Measurements from ENCODE around the gene AIPL1. TPM values are rescaled to one million over a fixed set of nuclear protein-coding genes. Genes with fewer than 3 reads are reported as not detected.

The AIPL1 gene
- total and polyA plus RNA-seq, 2 experiments from 2014 or later = 0.17 to 0.24 TPM

- TF ChIP-seq ZNF462 (CRISPR knock-in tag; IDR thresholded peaks at IDR 0.05) (no peak), STAT1 (IDR thresholded peaks at IDR 0.05; ENCODE audit: unreplicated experiment) (no peak), JUNB (IDR thresholded peaks at IDR 0.05; ENCODE audit: unreplicated experiment) (no peak), NANOG (IDR thresholded peaks at IDR 0.05; ENCODE audit: borderline replicate concordance) (no peak)
Observed at GRCh38 chr17:6477831-6478383, 43.0 kb upstream of the AIPL1 start (continued).

DNA sequence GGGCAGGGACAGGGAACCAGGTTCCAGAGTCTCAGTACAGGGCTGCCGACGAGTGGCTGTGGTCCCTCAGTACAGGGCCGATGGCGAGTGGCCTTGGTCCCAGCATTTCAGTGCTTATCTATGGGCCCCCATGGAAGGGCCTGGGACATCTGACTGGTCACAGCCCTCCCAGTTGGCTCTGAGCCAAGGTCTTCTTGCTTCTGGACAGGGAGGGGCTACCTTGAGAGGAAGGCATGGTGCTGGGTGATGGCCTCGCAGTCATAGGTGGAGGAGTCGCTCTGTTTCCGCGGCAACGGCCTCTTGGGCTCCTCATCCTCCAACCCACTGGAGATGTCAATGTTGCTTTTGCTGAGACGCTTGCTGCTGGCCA is 41.9 kb upstream of the AIPL1 start:
- Histone ChIP-seq H3K79me2 (replicated peaks; ENCODE audit: insufficient read depth) (no peaks in the 10 kb centered on the region), H3K9me2 (ENCODE audit: insufficient read depth) (no peaks in the 10 kb centered on the region), H2AFZ (no peak overlapping the region), H3K36me3 (ENCODE audit: insufficient read depth) (no peaks in the 10 kb centered on the region), H3K27me3 (ENCODE audit: insufficient read depth) (no peaks in the 10 kb centered on the region), H4K20me1 (replicated peaks; ENCODE audit: insufficient read depth) (no peaks in the 10 kb centered on the region), H3K4me2 (no peak overlapping the region), H3K4me1 (ENCODE audit: insufficient read depth) (0 out of 2 replicates have a peak, but pooled peaks cover 3% of the 10 kb centered on the region), H3K4me3 (no peak overlapping the region), H3F3A (replicated peaks; ENCODE audit: low read depth) (no peaks in the 10 kb centered on the region), H3K27ac (ENCODE audit: low read depth) (no peak overlapping the region)
- Mint-ChIP-seq H3K4me3 (no peak overlapping the region), H3K4me1 (peaks cover 28% of the 10 kb centered on the region), H3K27me3 (ENCODE audit: insufficient read depth, low read depth, poor library complexity) (peaks cover 14% of the 10 kb centered on the region), H3K27ac (no peak overlapping the region), H3K36me3 (ENCODE audit: low read depth) (no peaks in the 10 kb centered on the region), H3K9me3 (no peaks in the 10 kb centered on the region)
- ATAC-seq (no peak), DNase-seq (ENCODE audit: low spot score) (no peak)
- TF ChIP-seq ZNF114 (CRISPR knock-in tag; IDR thresholded peaks at IDR 0.05) (no peak), ZNF462 (CRISPR knock-in tag; IDR thresholded peaks at IDR 0.05) (no peak), NANOG (IDR thresholded peaks at IDR 0.05; ENCODE audit: borderline replicate concordance) (no peak), CREB1 (CRISPR knock-in tag; IDR thresholded peaks at IDR 0.05; ENCODE audit: low read depth) (no peak), ETS1 (IDR thresholded peaks at IDR 0.05) (no peak), ZNF331 (CRISPR knock-in tag; IDR thresholded peaks at IDR 0.05; ENCODE audit: low read depth) (no peak)
